NCI-H69 (cell line): Measurements from ENCODE around the gene SMAD5.

ENCODE experiments used
- DNase-seq: peaks from one replicate; lab custom pipeline; 2025; lab: John Stamatoyannopoulos, UW

SMAD5 gene

DNA sequence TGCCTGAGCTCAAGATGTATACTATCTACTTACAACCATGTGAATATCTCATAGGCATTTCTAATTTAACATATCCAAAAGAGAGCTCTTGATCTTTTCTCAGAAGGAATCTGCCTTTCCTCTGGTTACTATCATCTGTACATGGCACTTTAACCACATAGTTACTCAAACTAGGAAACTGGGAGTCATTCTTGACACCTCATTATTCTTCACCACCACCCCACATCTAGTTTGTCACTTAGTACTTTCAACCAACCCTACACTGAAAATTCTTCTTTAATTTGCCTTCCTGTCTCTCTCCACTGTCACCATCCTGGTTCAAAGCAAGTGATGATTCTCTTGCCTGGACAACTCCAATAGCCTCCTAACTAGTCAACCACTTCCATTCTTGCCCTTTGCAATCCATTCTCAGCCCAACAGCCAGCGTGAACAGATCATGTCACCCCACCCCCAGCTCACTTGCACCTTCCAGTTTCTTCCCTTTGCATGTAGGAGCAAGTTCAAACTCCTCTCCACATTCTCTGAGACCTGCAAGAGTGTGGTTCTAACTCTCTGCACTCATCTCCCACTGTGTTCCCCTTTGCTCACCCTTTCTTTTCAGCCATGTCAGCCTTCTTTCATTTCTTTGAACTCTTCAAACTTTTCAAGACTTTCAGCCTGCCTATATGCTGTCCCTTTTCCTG is 17.3 kb upstream of the SMAD5 start:
- no peak for DNase-seq

DNA sequence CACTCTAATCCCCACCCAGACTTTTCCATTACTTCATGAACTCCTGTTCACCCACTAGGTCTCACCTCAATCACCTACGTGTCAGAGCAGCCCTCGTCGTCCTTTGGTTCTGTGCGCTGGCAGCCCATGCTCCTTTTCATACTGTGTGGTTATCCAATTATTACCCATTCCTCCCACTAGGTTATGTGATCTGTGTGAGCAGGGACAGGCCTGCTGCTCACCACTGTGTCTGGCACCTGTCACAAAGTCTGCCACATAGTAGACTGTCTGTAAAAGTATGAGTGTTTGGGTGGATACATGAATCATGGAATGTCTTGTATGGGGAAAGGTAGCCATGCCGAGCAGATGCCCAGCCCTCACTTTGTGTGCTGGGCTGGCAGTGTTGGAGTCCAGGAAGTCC is 12.1 kb upstream of the SMAD5 start:
- no peak for DNase-seq

DNA sequence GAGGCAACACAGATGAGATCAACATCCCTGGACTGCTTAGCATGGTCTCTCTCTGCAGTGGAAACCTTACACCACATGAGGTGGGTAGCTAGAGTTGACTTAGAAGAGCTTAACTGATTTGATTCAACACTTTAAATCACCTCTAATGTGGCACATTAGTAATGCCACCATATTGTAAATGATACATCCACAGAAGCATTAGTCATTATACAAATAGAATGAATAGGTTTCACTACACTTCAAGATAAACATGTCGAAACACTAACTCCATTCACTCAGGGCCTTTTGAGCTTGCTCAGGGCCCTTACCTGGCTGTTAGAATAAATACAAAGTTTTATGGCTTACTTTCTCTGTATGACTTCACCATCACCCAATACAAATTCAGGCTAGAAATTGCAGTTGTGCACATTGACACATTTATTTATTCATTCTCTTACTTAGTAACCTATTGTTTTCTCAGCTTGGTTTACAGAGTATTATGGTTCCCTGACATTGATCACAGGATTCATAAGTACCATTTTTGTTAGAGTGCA is 9.3 kb upstream of the SMAD5 start:
- peak; percentile 89 for DNase-seq

DNA sequence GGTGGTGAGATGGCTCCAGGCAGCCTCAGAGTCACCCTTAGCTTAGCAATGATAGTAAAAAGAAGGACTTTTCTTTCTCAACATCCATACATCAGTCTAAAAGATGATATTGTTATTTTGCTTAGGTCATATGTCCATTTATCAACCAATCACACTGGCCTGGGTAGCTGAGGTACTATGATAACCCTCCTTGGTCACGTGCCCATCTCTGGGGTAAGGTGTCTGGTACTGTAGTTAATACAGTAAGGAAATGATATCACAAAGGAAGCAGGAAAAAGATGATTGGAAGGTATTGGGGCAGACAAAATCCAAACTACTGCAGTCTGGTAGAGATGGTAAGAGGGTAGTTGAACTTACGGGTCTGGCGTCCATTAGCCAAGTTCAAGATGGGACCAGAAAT is 5.1 kb upstream of the SMAD5 start:
- DNase-seq = no peak

DNA sequence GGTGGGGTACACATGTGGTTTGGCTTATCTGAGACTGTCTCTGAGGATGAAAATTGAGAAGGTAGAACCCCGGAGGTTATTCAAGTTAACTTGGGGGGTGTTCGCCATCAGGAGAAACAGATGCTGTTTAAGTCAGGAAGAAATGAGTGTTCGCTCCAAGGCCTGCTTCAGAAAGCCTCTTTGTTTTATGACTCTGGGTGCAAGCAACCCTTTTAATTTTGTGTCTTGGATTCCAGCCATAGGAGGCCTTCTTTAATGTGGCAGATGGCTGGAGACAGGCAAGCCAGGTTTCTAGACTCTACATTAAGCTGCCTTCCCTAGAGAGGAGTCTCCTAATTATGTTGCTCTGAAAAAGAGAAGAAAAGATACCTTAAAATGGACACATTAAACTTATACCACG is 4.2 kb upstream of the SMAD5 start:
- peak; percentile 93 for DNase-seq

DNA sequence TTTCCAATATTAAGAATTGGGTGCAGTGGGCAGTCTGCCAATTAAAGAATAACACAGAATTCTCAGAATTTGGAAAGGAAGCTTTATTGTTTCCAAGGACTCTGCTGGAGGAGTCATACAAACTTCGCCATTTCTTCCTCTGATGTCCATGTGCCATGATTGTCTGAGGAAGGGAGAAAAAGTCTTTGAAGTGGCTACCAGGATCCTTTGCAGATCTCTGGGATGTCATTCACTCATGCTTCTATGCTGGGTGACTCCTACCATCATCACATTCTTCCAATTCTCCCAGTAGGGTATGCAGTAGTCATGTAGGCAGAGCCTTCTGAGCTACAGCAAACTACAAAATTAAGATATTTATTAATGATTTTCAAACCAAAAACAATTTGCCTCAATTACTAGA is 3.2 kb upstream of the SMAD5 start:
- no peak for DNase-seq

DNA sequence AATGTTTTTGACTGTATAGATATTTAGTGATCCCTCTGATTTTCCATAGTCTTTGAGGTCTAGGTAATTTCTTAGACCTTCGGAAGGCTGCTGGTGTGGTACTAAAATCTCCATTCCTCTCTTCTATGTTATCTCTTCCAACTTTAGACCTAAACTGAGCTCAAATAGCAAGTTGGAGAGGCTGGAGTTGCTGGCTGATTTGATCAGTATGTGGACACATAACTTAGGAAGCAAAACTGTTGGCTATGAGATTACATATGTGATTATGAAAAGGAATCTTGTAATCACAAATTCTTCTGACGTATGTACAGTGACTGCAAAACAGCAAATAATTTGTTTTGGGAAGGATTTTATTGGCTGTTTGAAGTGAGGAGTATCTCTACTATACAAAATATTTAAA is 2.1 kb upstream of the SMAD5 start:
- no peak for DNase-seq

DNA sequence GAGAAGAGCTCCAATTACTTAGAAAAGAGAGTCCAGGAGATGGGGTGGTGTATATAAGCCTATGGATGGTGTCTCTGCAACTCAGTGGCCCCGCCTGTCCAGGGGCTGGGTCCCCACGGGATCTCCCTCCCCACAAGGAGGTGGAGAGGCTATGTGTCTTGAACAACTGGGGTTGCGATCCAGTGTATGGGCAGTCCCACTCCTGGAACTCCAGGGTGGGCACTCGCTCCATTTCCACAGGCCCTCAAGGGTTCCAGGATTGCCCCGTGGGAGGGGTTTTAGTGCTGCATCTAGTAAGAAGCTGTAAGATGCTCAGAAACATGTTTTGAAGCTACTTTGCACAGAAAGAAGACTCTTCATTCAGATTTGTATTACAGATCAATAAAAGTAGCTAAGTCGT is 558 bp upstream of the SMAD5 start:
- DNase-seq = peak; percentile 54

DNA sequence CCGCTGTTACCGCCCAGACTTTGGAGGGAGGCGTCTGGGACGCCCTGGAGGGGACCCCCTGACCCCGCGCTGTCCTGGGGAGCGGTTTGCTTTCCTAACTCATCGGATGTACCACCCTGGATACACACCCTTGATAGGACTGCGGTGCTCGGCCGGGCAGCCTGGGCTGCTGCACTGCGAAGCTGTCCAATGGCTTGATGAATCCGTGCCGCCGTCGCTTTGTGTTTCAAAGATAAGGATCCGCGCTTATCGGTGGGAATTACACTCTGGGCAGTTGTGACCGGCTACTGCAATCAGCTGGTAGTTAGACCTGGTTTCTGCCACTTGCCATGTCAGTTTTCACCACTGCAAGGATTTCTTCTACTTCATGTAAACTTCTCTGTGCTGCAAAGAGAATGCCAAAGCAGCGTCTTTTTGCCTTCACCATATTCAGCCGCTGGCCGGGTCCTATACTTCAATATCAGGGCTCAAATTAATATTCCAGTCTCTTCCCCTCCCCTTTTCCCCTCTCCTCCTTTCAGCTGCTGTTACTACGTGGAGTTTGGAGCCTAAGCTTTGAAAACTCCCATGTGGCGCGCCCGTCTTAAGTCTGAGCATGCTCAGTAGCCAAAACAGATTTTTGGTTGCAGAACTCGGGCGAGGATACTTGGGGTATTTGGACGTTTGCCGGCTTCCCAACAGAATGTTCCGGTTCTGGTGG is 727 bp downstream of the SMAD5 start:
- peak; percentile 80 for DNase-seq

DNA sequence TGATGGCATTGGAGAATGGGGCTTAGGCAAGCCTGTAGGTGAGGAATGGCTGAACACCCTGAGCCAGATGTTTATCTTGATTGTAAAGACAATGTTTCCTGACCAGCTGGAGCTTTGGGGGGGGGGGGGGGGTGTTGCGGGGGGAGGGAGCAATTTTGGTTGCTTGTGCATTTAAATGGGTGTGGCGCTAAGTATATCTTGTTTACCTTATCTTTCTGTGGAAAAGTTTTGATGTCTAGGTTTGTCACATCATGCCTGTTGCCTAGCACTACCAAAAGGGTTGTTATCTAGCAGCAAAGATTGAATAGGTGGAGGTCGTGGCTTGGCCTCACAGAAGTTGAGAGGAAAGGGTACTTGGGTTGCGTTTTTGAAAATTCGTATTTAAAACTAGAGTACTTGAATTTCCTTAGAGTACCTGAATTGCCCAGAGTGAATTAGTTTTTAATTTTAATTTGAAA is 1.3 kb downstream of the SMAD5 start:
- DNase-seq = no peak

DNA sequence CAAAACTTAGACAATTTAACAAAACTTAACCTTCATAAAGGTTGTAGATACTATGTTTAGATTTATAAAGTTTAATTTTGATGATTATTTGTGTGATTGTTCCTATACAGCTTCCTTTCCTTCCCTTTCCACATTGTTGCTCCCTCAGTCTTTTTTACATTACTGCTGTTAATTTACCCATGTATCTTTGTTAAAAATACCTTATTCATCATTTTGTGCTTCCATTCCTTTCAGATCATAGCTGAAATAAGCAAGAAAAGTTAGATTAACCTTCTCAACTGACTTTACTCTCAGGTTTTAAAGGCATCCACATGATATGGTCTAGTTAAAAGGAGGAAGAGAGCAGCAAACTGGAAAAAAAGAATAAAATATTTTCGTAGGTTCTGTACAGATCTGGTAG is 2.0 kb downstream of the SMAD5 start:
- DNase-seq = no peak

DNA sequence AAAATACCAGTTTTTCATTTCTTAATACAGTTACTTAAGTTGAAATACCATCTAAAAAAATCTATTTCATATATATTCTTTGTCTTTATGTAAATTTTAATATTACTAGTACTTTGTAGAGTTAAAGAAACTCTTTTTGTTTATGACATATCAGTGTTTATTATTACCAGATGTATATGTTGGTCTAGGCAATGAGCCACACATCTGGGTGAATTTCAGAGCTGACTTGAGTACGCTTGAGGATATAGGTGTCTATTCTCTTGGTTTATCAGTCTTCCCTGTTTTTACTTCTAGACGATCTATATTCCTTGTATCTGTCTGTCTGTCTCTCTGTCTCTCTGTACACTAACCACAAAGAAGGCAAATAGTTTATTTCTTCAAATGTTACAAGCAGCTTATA is 2.9 kb downstream of the SMAD5 start:
- DNase-seq = no peak

DNA sequence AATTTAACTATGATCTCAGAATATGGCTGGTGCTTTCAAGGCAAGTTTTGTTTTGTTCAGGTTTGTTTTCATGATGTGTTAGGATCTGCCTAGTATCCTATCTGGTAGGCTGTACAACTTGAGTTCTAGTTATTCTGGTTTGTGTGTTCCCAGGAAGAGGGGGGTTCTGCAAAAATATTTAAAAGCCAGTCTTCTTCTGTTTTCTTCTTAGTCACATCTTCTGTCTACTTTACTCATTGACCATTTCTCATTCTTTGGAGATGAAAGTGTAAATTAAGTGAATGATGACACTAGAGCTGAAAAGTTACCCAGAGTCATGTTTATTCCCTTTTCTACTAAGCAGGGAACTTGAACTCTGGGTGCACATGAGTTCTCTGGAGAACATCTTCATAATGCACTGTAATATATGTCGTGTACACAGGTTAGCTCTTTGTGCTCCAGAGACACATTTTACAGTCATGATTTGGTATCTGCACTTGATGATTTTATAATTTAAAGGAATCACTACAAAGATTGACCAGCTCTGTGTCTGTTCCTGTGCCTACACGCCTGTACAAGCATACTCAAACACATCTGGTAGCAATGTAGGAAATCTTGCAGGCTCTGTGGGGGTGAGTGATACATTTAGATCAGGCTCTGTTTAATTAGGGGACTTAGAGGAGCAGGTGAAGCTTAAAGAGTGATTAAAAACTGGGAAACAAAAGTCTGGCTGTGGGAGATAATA is 5.0 kb downstream of the SMAD5 start:
- peak; percentile 57 for DNase-seq

DNA sequence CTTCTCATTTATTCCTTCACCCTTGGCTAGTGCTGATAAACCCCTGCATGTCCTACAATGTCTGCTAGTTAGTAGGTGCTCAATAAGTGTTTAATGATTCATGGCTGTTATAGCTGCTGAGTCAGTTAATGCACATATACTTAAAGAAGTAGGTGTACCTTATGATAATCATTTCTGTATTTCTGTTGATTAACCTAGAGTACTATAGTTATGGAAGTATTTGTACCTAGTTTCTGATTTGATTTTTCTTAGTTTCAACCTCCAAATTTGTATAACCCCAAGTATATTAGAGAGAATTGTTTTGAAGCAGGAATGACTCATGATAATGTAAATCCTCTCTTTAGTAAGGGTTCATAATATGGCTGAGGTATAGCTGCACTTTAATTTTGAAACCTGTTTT is 8.9 kb downstream of the SMAD5 start:
- no peak for DNase-seq

DNA sequence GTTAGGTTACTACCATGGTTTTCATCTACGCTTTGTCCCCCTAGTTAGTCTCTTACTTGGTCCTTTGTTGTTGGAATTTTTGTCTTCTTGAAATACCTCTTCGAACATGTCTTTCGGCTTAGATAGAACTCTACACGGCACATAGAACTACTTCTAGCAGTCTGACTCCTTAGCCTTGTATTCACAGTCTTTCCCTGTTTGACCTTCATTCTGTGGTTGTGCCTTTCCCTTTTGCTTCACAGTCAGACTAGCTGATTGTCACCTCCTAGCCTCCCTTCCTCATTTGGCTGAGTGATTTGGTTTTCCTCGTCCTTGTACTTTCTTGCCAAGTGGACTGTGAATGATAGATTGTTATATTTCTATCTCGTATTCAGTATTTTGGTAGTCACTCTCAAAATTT is 10.7 kb downstream of the SMAD5 start:
- DNase-seq = no peak

DNA sequence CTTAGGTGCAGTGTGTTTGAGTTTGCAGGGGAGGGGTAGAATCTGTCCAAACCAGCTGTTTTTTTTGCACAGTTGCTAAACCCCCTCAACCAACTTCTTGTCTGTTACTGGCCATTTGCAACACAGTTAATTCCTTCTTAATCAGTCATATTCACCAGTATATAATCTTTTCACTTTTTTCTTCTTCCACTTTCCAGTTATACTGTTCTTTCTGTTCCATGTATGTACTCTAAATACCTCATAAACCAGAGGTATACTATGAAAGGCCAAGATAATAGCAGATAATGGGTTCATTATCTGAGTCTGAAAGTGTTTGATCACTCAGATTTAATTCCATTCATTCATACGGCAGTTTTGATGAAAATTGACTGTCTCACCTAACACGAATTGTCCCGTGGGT is 11.1 kb downstream of the SMAD5 start:
- peak; percentile 20 for DNase-seq

DNA sequence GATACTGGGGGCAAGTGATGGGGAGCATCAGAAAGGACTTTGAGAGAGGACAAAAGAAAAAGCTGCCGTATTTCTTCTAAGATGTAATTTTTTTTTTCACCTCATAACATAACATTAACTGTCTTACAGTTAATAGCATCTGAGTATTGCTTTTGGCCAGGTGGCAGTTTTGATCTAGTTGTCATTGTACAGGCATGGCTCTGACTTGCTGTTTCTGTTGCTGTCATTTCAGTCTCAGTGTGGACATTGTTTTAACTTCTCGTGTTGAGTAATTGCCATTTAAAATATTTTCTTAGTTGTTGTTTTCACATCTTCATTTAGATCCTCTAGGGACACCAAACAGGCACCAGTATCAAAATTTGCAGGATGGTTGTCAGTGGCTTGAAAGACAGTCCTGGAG is 12.4 kb downstream of the SMAD5 start:
- no peak for DNase-seq

DNA sequence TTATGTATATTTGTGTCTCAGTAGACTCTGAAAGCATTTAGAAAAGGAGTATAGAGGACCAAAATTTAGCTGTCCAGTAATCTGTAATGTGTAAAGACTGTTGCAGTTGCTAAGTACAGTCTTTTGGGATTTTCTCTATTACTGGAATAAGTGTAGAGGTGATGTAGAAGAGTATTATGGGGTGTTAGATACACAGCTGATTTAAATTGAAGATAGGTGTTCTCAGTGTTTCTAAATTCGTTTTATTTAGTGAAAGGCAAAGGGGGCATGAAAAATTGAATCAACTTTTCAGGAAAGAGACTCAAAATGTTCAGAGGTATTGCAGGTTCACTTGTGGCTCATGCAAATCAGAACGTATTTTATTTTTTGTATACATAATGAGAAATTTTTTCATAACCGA is 13.6 kb downstream of the SMAD5 start:
- DNase-seq = no peak

DNA sequence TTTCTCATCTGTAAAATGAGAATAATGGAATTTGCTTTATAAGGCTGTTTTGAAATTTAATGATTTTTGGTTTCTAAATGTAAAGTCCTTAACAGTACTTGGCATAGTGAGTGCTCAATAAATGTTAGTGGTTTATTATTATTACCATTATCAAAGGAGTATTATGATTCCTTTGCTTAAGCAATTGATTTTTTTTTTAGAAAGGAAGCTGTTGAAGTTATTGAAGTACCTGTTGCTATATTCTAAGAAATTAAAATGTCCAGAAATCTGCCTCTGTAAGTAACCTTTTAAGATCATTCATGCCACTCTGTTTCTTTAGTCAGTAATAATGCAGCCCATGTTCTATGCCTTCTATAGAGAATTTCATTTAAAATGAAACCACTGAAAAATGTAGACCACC is 15.0 kb downstream of the SMAD5 start:
- DNase-seq = no peak

DNA sequence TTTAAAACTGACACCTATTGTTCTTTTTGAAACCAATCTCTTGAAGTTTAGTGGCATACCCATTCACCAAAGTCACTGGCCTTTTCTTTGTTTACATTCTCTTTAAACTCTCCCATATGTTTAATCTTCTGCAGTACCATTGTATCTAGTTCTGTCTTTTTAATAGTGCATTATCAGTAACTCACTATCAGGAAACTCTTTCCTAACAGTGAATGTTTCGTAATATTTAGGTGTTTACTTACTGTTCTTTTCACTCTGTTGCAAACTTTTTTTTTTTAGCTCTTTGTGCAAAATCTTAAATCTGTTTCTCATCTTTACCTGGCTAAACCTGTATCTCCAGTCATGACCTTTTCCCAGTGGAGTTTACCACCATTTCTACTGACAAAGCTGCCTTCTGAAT is 17.2 kb downstream of the SMAD5 start:
- no peak for DNase-seq

DNA sequence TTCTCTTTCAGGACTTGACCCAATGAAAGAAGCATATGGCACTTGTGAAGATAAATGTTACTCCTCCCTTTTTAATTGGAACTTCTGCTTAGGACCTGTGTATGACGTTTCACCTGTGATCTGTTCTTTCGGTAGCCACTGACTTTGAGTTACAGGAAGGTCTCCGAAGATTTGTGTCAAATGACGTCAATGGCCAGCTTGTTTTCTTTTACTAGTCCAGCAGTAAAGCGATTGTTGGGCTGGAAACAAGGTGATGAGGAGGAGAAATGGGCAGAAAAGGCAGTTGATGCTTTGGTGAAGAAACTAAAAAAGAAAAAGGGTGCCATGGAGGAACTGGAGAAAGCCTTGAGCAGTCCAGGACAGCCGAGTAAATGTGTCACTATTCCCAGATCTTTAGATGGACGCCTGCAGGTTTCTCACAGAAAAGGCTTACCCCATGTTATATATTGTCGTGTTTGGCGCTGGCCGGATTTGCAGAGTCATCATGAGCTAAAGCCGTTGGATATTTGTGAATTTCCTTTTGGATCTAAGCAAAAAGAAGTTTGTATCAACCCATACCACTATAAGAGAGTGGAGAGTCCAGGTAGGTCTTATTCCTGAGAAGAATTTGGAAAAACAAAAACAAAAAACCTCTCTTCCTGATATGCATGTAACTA is 21.1 kb downstream of the SMAD5 start:
- DNase-seq = no peak

DNA sequence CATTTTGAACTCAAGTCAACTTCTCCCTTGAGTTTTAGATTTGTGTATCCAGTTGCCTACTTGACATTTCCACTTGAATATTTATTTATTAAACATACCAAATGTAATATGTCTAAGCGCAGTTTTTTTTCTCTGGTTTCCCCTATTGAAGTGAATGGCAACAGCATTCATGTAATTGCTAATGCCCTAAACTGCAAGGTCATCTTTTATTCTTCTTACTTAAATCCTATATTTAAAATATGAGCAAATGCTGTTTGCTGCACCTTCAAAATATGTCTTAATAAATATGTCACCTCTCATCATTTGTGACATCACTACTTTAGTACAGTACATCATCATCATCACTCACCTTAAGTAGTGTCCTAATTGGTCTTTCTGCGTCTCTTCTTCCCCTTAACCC is 22.4 kb downstream of the SMAD5 start:
- no peak for DNase-seq

DNA sequence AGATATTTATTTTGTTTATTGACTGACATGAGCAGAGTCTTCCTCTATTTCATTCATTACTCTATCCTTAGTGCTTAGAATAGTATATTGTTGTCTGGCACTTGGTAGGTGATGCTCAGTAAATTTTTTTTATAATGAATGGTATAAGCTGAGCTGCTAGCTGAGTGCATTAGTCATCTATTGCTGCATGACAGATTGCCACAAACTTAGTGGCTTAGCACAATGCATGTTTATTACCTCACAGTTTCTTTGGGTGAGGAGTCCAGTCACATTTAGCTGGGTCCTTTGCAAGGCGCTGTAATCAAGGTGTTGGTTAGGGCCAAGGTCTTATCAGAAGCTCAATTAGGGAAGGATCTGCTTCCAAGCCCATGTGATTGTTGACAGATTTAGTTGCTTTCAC is 23.1 kb downstream of the SMAD5 start:
- no peak for DNase-seq
